Psoas muscle (tissue), 8 donors: ENCODE measurements around the gene ZKSCAN3. TPM values are rescaled to one million over a fixed set of nuclear protein-coding genes. Genes with fewer than 3 reads are reported as not detected.

Experiments
- ATAC-seq, 4 donors: fragments of 200-7000 bp; cut with Tn5 transposase; one replicate each; pipeline ENCODE4 v1.9.1; 2020; ENCODE audit warnings: moderate library complexity in 3 of 4, mild to moderate bottlenecking in 2 of 4
- DNase-seq, 2 donors: peaks; one replicate each; pipeline ENCODE4 v3.0.0-alpha.2; 2020
- H3K27ac ChIP-seq: fragments of 200-600 bp; one replicate; pipeline ENCODE4 v1.8.0; 2022
- H3K27me3 ChIP-seq, 3 donors: fragments of 200-600 bp in 1 of 3; one replicate each; pipeline versions ENCODE4 v1.6.1 to v1.8.0; 2013 to 2022; ENCODE audit warnings: low read length in 2 of 3, mild to moderate bottlenecking in 2 of 3, moderate library complexity in 1 of 3; ENCODE audit not compliant: insufficient read depth in 3 of 3
- H3K36me3 ChIP-seq, 2 donors: fragments of 200-600 bp in 1 of 2; one replicate each; pipeline versions ENCODE4 v1.6.1 to v1.8.0; 2013 to 2022; ENCODE audit warnings: low read depth in 1 of 2, mild to moderate bottlenecking in 1 of 2, moderate library complexity in 1 of 2; ENCODE audit not compliant: insufficient read depth in 1 of 2
- H3K4me1 ChIP-seq: fragments of 200-600 bp; one replicate; pipeline ENCODE4 v1.8.0; 2022
- H3K4me3 ChIP-seq: fragments of 200-600 bp; one replicate; pipeline ENCODE4 v1.8.0; 2022; ENCODE audit warnings: mild to moderate bottlenecking
- H3K9me3 ChIP-seq: fragments of 200-600 bp; one replicate; pipeline ENCODE4 v1.8.0; 2022
- WGBS, 3 donors: extraction: QIAGEN DNeasy Blood & Tissue Kit; methylation state at CpG; one replicate each; pipeline versions ENCODE4 v1.1.6 to v1.1.7; 2013; 5-methylcytosine and 5-hydroxymethylcytosine counted together
- intact Hi-C, 2 donors: fragments of 100-400 bp; cut with DNase I; formaldehyde crosslinking; loops; one replicate each; pipeline versions ENCODE4 v1.11.0 to v1.14.2; 2022
- polyA plus RNA-seq, 3 donors: library from polyadenylated mRNA; stranded (reverse); fragments of 200-250 nt; gene quantifications; one replicate each; pipeline ENCODE4 v1.2.3, GENCODE V29; 2013
- total RNA-seq, 4 donors: library from RNA; stranded (reverse); fragmentation: NEBNext Ultra II Directional in 2 of 4; extraction: Animal tissue kit (Norgen Biotek cat#: 25700) in 2 of 4; gene quantifications; one replicate each; pipeline versions ENCODE4 v1.2.1 to v1.2.4, GENCODE V29; 2021 to 2023
- TF ChIP-seq, protein P1 (sequence below): fragments of 200-600 bp; IDR thresholded peaks from one replicate; pipeline ENCODE4 v1.8.0; 2022; ENCODE audit warnings: antibody characterized with exemption
- donor health status: healthy with polysubstance abuse.
- donor health status: DM: no; HTN: no; CAD: no; lungs with moderate emphysema.
- donor health status: Bipolar disorder and iron deficiency.
- donor health status: healthy.
- donor health status: DM: yes; HTN: yes; CAD: no.
- donor health status: DM: no; HTN: no; CAD: no.
- donor health status: DM: no; HTN: no; CAD: no.
- donor health status: DM: yes; HTN: yes; CAD: no.

ZKSCAN3 gene
- total and polyA plus RNA-seq, 7 donors, result 1.3 to 4.6 (median 2.5) TPM

- intact Hi-C loops, result no loop called here
- Histone ChIP-seq H3K27me3 (no peaks in the 10 kb centered on the region), H3K4me3 (no peak overlapping the region), H3K9me3 (no peaks in the 10 kb centered on the region), H3K4me1 (no peaks in the 10 kb centered on the region), H3K27ac (no peak overlapping the region), H3K36me3 (no peaks in the 10 kb centered on the region)
- 85 to 90% (median 89%) methylated on average over 5 of the region's 5 CpGs for WGBS, 3 donors
- DNase-seq (no peak), ATAC-seq (no peak)
- TF ChIP-seq, protein P1, sequence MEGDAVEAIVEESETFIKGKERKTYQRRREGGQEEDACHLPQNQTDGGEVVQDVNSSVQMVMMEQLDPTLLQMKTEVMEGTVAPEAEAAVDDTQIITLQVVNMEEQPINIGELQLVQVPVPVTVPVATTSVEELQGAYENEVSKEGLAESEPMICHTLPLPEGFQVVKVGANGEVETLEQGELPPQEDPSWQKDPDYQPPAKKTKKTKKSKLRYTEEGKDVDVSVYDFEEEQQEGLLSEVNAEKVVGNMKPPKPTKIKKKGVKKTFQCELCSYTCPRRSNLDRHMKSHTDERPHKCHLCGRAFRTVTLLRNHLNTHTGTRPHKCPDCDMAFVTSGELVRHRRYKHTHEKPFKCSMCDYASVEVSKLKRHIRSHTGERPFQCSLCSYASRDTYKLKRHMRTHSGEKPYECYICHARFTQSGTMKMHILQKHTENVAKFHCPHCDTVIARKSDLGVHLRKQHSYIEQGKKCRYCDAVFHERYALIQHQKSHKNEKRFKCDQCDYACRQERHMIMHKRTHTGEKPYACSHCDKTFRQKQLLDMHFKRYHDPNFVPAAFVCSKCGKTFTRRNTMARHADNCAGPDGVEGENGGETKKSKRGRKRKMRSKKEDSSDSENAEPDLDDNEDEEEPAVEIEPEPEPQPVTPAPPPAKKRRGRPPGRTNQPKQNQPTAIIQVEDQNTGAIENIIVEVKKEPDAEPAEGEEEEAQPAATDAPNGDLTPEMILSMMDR, result no peak
These were observed 58.5 kb downstream of the ZKSCAN3 start for GRCh38 chr6:28408076-28408802.

DNA sequence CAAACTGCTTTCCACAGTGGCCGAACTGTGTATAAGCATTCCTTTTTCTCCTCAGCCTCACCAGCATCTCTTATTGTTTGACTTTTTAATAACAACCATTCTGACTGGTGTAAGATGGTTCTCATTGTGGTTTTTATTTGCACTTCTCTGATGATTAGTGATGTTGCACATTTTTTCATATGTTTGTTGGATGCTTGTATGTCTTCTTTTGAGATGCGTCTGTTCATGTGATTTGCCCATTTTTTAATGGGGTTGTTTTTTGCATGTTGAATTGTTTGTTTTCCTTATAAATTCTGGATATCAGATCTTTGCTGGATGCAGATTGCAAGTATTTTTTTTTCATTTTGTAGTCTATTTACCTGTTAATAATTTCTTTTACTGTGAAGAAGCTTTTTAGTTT, 61.0 kb downstream of the ZKSCAN3 start:
- Histone ChIP-seq H3K36me3 (no peaks in the 10 kb centered on the region), H3K27ac (no peak overlapping the region), H3K9me3 (no peaks in the 10 kb centered on the region), H3K4me3 (no peak overlapping the region), H3K4me1 (no peaks in the 10 kb centered on the region), H3K27me3 (no peaks in the 10 kb centered on the region)
- WGBS, 3 donors, result 94 to 98% (median 97%) methylated on average over 2 of the region's 2 CpGs
- intact Hi-C loops, result no loop called here
- DNase-seq (no peak), ATAC-seq (no peak)
- TF ChIP-seq, protein P1, result no peak

GRCh38 chr6:28413681-28414080, 63.9 kb downstream of the ZKSCAN3 start:
- no peaks in the 10 kb centered on the region for H3K4me1 ChIP-seq
- TF ChIP-seq, protein P1, result no peak
- intact Hi-C loops, result no loop called here

More at GRCh38 chr6:28413681-28414080, 63.9 kb downstream of the ZKSCAN3 start:
- Histone ChIP-seq H3K27me3 (no peaks in the 10 kb centered on the region), H3K36me3 (no peaks in the 10 kb centered on the region), H3K27ac (no peak overlapping the region), H3K9me3 (no peaks in the 10 kb centered on the region), H3K4me3 (no peak overlapping the region)
- DNase-seq, result no peak
- no peak for ATAC-seq

Other genes with a start within 250 kb of the ZKSCAN3 start
- 1 to 10 TPM in 3 of 4 donors, under 1 TPM in 1; 0.96 to 3.1 (median 1.7) TPM for gene ZSCAN16, start 225.3 kb upstream of the ZKSCAN3 start, total RNA-seq
- gene ZSCAN16, start 225.3 kb upstream of the ZKSCAN3 start, polyA plus RNA-seq, result 1 to 10 TPM; 1.7 to 7.1 (median 3.1) TPM
- 10 to 100 TPM in 2 of 4 donors, 1 to 10 TPM in 2; 7.7 to 12.5 (median 9.2) TPM for gene ZKSCAN8, start 208.1 kb upstream of the ZKSCAN3 start, total RNA-seq
- 1 to 10 TPM; 1.6 to 8.2 (median 3.1) TPM for gene ZKSCAN8, start 208.1 kb upstream of the ZKSCAN3 start, polyA plus RNA-seq
- gene ZSCAN9, start 124.7 kb upstream of the ZKSCAN3 start, total RNA-seq, result 1 to 10 TPM; 5.2 to 6.9 (median 6.3) TPM
- gene ZSCAN9, start 124.7 kb upstream of the ZKSCAN3 start, polyA plus RNA-seq, result 10 to 100 TPM in 1 of 3 donors, 1 to 10 TPM in 2; 3.9 to 10.4 (median 7.4) TPM
- gene ZKSCAN4, start 97.7 kb upstream of the ZKSCAN3 start, total RNA-seq, result 1 to 10 TPM; 1.0 to 2.2 (median 1.8) TPM
- gene ZKSCAN4, start 97.7 kb upstream of the ZKSCAN3 start, polyA plus RNA-seq, result 1 to 10 TPM in 2 of 3 donors, under 1 TPM in 1; 0.83 to 2.2 (median 1.2) TPM
- gene NKAPL, start 90.7 kb upstream of the ZKSCAN3 start, total RNA-seq, result 1 to 10 TPM; 5.0 to 9.4 (median 6.0) TPM
- gene NKAPL, start 90.7 kb upstream of the ZKSCAN3 start, polyA plus RNA-seq, result 10 to 100 TPM in 2 of 3 donors, 1 to 10 TPM in 1; 8.1 to 27.3 (median 17.1) TPM
- gene ZSCAN26, start 82.8 kb upstream of the ZKSCAN3 start, total RNA-seq, result 10 to 100 TPM in 2 of 4 donors, 1 to 10 TPM in 2; 6.9 to 12.9 (median 10.1) TPM
- 1 to 10 TPM; 4.2 to 8.0 (median 6.4) TPM for gene ZSCAN26, start 82.8 kb upstream of the ZKSCAN3 start, polyA plus RNA-seq
- 1 to 10 TPM in 3 of 4 donors, under 1 TPM in 1; 0.93 to 2.6 (median 1.3) TPM for gene PGBD1, start 68.4 kb upstream of the ZKSCAN3 start, total RNA-seq
- gene PGBD1, start 68.4 kb upstream of the ZKSCAN3 start, polyA plus RNA-seq, result 1 to 10 TPM in 1 of 3 donors, under 1 TPM in 2; 0.62 to 1.3 (median 0.79) TPM
- 10 to 100 TPM in 1 of 4 donors, 1 to 10 TPM in 3; 4.8 to 10.8 (median 7.7) TPM for gene ZSCAN31, start 13.8 kb upstream of the ZKSCAN3 start, total RNA-seq
- gene ZSCAN31, start 13.8 kb upstream of the ZKSCAN3 start, polyA plus RNA-seq, result 1 to 10 TPM; 1.8 to 3.7 (median 2.3) TPM
- gene ZSCAN12, start 49.8 kb downstream of the ZKSCAN3 start, total RNA-seq, result 1 to 10 TPM in 3 of 4 donors, under 1 TPM in 1; 0.98 to 2.2 (median 1.4) TPM
- gene ZSCAN12, start 49.8 kb downstream of the ZKSCAN3 start, polyA plus RNA-seq, result 1 to 10 TPM in 1 of 3 donors, under 1 TPM in 2; 0.48 to 1.2 (median 0.49) TPM
- under 1 TPM in 3 of 4 donors, not detected in 1; 0.37 to 0.75 (median 0.44) TPM for gene ZSCAN23, start 93.5 kb downstream of the ZKSCAN3 start, total RNA-seq
- under 1 TPM; 0.08 to 0.14 (median 0.13) TPM for gene ZSCAN23, start 93.5 kb downstream of the ZKSCAN3 start, polyA plus RNA-seq
- not detected for gene GPX6, start 165.8 kb downstream of the ZKSCAN3 start, total RNA-seq
- not detected for gene GPX6, start 165.8 kb downstream of the ZKSCAN3 start, polyA plus RNA-seq
- gene GPX5, start 175.9 kb downstream of the ZKSCAN3 start, total RNA-seq, result not detected
- gene GPX5, start 175.9 kb downstream of the ZKSCAN3 start, polyA plus RNA-seq, result not detected